ENCODE measurements around the gene PKN3.
"Not testable (repeated sequence)": the region's sequence is repeated elsewhere in the genome, so short reads cannot be mapped to it uniquely, and the experiment has no call there.

The PKN3 gene

DNA sequence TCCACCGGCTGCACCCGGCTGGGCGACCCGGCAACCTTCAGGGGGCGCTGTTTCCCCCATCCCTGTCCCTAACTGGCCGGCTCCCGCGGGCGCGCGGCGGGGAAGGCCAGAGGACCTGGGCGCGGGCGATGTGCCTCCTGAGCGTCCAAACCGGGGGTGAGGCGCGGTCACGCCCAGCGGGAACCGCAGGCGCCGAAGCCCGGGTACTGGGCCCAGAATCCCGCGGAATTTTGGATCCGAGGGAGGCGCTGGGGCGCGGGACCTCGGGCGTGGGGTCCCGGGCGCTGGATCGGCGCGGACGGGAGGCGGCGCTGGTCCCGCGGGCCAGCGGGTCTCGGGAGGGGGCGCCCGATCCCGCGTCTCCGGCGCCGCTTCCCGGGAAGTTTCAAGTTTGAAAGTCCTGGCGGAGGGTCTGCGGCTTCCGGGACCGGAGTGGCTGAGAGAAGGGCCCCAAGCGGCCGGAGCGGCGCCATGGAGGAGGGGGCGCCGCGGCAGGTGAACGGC is at the start of gene PKN3:
Gene PKN3 (plus strand): TSS at position 59 of the 504 bp plus-strand sequence. CDS start 413 bp downstream, at position 472.
- peak in 38 of 56 donors; percentile 11 to 82 (median 57) for DNase-seq

DNA sequence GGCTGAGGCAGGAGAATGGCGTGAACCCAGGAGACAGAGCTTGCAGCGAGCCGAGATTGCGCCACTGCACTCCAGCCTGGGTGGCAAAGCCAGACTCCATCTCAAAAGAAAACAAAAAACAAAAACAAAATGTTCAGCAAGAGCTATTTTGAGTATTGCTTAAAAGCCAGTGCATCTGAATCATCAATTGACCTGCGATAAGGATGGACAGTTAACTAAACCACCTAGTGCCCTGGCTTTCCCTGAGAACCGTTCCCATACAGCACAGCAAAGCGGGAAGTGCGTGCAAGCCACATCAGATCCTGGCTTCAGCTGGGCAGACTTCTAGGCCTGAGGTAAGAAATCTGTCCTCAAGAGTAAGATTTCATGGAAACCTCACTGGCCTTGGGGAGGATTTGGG is 48.4 kb upstream of the PKN3 start:
- DNase-seq: no peak

DNA sequence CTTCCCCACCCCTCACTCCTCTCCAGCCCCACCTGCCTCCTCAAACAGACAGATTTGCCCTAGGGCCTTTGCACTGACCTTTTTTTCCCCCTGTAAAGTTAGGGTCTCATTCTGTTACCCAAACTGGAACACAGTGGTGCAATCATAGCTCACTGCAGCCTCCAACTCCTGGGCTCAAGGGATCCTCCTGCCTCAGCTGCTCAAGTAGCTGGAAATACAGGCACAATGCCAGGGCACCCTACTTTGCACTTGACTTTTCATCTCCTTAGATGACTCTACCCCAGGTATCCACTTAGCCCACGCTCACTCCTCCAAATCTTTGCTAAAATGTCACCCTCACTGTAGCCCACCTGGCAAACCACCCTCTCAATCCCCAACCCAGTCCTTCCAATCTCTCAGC is 47.8 kb upstream of the PKN3 start:
- no peak for DNase-seq

DNA sequence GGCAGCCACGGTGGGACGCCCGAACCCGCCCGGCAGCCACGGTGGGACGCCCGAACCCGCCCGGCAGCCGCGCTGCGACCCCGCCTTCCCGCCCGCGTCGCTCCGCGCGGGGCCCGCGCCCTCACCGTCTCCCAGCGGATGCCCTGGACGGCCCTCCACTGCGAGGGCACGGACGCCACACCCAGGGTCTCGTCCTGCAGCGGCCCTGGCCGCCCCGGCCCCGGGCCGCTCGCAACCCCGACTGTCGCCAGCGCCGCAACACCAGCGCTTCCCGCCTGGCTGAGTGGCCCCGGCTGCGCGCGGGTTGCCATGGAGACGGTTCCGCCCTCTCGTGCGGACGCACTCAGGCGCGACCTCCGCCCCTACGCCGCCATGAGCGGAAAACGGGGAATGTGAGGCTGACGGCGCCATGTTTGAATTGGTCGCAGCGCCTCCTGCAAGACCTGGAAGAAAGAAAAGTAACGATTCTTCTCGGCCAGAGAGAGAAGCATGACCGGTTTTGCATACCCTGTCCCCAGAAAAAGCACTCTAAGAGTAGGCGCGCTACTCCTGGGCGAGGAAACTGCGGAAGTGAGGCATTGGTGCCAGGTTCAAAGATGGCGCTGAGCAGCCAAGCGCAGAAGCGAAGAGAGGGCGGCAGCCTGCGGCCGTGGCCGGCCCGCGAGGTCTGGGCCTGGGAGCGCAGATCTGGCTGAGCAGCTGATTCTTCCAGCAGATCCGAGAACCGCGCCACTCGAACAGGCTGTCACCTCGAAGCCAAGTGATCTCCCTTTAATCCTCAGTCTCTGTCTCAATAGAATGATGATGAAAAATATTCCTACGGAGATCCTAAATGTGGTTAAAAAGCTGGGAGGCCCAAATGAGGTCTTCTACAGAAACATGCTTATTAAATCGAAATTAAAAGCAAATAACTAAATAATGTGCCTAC is 45.6 kb upstream of the PKN3 start, which contains the start of gene DYNC2I2:
Gene DYNC2I2 (minus strand): TSS at position 432 of the 928 bp plus-strand sequence. CDS start 121 bp downstream, at position 311.
- peak; percentile 36 to 97 (median 86) for DNase-seq

DNA sequence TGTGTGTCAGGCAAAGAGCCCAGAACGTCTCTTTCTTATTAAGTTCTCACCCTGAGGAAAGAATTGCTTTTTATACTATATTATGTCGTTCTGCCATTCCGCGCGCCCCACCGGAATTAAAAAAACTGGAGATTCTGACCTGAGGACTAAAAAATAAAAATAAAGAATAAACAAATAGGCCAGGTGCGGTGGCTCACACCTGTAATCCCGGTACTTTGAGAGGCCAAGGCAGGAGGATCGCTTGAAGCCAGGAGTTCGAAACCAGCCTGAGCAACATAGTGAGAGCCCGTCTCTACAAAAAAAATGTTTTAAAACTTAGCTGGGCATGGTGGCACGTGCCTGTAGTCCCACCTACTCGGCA is 45.0 kb upstream of the PKN3 start:
- DNase-seq: no peak

DNA sequence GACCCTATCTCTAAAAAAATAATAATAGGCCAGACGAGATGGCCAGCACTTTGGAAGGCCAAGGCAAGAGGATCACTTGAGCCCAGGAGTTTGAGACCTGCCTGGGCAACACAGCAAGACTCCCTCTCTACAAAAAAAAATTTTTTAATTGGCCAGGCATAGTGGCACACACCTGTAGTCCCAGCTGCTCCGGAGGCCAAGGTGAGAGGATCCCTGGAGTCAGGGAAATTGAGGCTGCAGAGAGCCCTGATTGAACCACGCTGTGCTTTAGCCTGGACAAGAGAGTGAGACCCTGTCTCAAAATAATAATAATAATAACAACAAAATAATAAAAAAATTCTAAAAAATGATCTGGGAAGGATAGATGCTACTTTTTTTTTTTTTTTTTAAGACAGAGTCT is 44.5 kb upstream of the PKN3 start:
- no peak for DNase-seq

DNA sequence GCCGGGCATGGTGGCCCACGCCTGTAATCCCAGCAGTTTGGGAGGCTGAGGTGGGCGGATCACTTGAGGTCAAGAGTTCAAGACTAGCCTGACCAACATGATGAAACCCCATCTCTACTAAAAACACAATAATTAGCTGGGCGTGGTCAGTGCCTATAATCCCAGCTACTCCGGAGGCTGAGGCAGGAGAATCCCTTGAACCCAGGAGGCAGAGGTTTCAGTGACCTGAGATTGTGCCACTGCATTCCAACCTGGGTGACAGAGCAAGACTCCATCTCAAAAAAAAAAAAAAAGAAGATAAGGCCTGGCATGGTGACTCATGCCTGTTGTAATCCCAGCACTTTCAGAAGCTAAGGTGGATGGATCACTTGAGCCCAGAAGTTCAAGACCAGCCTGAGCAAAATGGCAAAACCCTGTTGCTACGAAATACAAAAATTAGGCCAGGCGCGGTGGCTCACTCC is 35.8 kb upstream of the PKN3 start:
- DNase-seq: not testable (repeated sequence)

DNA sequence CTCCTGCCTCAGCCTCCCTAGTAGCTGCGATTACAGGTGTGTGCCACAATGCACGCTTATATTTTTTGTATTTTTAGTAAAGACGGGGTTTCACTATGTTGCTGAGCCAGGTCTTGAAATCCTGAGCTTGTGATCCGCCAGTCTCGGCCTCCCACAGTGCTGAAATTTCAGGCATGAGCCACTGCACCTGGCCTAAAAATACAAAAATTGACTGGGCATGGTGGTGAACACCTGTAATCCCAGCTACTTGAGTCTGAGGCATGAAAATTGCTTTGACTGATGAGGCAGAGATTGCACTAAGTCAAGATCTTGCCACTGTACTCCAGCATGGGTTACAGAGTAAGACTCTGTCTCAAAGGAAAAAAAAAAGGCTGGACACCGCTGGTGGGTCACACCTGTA is 32.5 kb upstream of the PKN3 start:
- no peak for DNase-seq

DNA sequence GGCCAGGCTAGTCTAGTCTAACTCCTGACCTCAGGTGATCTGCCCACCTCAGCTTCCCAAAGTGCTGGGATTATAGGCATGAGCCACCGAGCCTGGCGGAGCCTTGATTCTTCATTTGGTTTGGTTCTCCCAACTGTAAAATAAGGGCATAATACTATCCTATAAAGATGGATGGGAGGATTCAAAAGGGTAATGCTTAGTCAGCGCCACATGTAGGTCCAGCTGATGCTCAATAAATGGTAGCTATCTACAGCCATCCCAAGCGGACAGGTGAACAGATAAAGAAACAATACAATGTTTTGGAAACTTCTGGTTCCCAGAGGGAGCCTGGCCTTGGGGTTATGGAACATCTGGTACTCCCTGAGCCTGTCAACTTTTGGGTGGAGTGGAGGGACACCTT is 26.9 kb upstream of the PKN3 start:
- DNase-seq: no peak

DNA sequence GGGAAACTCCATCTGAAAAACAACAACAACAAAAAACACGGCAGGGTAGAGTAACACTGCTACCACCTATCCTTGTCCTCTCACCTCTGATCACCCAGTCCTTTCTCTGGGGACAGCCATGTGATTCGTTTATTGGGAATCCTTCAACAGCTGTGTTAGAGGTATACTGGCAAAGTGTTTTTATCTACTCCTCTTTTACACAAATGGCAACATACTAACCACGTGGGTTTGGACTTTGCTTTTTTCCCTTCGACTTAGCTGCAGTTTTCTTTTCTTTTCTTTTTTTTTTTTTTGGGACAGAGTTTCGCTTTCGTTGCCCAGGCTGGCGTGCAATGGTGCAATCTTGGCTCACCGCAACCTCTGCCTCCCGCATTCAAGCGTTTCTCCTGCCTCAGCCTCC is 24.5 kb upstream of the PKN3 start:
- DNase-seq: no peak

DNA sequence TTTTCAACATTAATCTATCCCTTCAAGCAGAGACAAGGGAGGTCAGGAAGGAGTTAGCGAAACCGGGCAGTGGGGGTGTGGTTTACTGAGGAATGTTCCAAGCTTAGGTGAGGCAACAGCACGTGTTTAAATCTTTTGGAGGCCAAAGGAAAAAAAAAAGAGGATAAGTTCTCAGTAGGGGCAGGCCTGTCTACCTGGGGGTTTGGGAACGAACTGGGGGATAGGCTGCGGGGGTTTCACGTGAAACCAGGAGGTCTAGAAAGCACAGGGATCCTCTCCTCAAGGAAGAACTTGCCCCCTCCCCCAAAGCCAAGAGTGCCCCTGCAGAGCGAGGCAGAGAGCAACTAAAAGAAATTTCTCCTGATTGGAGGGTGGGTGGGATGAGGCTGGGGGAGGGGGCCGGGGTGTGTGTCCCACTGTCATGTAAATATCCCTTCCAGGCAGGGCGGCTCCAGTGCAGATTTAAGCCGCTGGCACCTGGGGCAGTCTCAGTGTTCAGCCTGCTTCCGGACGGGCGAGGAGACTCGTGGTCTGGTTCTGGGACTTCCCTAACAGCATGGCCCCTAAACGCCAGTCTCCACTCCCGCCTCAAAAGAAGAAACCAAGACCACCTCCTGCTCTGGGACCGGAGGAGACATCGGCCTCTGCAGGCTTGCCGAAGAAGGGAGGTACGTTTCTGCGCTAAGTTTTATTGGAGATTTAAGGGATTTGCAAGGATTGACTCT is 18.8 kb upstream of the PKN3 start:
- DNase-seq: peak in 4 of 56 donors; percentile 14 to 21 (median 17)

DNA sequence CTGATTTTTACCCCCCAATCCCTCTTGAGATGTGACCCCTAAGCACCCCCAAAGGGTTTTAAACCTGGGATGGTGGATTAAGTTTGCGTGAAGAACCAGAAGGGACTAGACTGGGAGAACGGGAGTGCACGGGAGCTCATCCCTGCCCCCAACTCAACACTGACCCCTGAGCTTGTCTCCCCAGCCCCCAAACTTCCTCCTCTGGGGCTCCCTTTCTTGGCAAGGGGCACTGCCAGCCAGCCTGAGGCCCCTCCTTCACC is 18.3 kb upstream of the PKN3 start:
- DNase-seq: no peak

DNA sequence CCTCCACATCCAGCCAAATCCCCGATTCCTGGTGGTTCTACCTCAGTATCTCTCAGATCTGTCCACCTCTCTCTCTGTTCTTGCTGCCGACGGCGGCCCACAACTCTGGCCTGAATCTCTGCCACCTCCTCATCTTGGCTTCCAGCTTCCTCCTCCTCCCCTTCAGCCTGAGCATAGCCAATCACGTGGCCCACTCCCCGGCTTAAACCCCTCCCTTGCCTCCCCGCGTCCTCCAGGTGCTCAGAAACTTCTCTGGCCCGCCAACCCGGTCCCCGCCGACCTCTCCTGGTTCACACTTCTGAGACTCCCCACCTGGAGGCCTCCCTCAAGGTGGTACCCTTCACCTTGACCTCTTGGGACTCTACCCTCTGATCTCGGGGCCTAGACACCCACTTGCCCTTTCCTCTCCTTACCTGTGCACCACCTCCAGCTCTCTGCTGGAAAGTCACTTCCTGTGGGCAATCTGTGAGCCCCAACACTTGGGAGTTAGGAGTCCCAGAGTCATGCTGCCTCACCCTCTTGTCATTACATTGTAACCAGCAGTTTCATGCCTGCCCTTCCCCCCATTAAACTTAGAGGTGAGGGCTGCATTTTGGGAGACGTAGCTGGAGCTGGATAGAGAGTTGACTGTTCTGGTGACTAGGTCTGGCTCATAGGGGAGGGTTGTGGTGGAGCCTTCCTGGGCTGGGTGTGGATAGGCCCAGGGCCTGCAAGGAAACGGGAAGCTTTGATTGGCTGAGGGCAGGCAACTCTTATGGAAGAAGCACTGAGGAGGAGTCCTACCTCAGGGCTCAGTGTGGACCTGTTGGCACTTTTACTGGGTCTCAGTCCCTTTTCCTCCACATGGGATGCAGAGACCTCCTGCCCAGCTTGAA is 17.7 kb upstream of the PKN3 start:
- DNase-seq: peak in 26 of 56 donors; percentile 3 to 50 (median 24)

DNA sequence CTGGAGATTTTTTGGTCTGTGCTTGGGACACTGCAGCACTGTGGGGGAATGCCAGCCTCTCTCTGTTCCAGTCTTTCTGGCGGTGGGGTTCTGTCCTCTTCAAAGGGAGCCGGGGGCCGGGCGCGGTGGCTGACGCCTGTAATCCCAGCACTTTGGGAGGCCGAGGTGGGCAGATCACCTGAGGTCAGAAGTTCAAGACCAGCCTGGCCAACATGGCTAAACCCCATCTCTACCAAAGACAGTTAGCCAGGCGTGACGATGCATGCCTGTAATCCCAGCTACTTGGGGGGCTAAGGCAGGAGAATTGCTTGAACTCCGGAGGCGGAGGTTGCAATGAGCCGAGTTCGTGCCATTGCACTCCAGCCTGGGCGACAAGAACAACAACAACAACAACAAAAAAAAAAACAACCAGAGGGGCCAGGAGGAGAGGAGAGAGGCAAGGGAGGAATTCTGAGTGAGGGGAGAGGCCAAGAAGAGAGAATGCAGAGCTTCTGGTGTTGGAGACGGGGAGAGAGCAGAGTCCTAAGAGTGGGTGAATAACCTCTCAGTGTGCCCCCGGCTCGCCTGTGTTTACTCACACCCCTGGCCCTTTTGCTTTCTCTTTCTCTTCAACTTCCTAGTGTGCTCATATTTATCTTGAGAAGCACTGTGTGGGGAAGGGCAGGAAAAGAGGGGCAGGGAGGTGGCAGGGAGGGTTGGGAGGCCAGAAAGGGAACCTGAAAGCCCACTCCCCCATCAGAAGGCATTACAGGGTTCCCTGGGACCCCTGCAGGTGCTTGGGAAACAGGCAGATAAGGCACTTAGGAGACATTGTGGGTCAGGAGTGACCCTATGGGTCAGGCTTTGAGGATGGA is 16.4 kb upstream of the PKN3 start:
- DNase-seq: no peak

DNA sequence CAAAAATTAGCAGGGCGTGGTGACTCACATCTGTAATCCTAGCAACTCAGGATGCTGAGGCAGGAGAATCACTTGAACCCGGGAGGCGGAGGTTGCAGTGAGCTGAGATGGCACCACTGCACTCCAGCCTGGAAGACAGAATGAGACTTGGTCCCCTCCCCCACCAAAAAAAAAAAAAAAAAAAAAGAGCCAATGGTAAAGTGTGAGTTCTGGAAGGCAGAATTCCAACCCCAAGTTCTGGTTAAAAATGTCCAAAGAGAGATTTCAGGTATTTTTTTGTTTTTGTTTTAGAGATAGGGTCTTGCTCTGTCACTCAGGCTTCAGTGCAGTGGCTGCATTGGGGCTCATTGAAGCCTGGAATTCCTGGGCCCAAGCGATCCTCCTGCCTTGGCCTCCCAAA is 14.8 kb upstream of the PKN3 start:
- no peak for DNase-seq

DNA sequence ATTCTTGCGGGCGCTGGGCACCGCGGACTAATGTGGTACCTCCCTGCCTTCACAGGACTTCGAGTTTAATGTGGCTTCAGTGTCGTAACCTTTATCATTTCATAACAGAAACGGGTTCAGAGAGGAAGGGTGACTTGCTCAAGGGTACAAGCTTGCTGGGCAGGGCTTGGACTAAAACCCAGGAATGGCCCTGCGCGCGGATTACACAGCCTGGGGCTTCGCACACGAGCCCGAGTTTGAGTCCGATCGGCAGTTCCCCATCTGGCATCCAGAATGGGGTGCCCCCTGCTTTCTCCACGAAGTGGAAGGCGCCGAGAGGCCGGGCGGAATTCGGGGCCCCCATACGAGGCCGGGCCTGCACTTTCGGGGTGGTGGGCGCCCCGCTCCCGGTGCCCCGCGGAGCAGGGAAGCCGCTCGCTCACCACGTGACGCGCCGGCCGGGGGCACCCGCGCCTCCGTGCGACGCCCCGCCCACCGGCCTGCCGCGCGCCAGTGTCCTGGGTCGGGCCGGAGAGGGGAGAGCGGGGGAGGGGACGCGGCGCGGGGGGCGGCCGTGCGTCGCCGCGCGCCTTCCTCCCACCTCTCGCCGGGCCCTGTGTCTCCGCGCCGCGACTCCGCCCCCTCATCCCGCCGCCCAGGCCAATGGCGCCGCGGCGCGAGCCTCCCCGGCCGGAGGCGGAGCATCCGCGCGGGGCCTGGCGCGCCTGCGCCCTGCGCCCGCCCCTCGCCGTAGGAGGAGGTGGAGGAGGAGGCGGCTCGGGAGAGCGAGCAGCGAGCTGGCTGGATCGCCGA is 13.6 kb upstream of the PKN3 start, which contains the start of gene SET:
Gene SET (plus strand): TSS at position 722 of the 792 bp plus-strand sequence. CDS start 361 bp downstream, outside the sequence.
- peak; percentile 31 to 93 (median 81) for DNase-seq

DNA sequence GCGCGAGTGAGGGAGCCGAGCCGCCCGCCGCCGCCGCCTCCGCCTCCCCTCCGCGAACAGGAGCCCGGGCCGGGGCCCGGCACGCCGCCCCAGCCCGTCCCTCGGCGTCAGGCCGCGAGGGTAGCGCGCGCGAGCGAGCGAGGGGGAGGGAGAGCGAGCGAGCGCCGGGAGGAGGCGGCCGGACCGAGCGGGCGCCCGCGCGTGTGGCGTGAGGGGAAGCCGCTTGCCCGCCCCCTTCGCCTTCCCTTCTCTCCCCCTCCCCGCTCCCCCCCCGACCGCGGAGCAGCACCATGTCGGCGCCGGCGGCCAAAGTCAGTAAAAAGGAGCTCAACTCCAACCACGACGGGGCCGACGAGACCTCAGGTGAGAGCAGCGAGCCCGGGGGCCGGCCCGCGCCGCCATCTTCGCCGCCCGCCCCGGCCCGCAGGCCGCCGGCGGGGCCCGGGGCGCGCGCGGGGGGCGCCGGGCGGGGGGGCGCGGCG is 13.0 kb upstream of the PKN3 start:
- DNase-seq: peak in 19 of 56 donors; percentile 9 to 86 (median 62)

DNA sequence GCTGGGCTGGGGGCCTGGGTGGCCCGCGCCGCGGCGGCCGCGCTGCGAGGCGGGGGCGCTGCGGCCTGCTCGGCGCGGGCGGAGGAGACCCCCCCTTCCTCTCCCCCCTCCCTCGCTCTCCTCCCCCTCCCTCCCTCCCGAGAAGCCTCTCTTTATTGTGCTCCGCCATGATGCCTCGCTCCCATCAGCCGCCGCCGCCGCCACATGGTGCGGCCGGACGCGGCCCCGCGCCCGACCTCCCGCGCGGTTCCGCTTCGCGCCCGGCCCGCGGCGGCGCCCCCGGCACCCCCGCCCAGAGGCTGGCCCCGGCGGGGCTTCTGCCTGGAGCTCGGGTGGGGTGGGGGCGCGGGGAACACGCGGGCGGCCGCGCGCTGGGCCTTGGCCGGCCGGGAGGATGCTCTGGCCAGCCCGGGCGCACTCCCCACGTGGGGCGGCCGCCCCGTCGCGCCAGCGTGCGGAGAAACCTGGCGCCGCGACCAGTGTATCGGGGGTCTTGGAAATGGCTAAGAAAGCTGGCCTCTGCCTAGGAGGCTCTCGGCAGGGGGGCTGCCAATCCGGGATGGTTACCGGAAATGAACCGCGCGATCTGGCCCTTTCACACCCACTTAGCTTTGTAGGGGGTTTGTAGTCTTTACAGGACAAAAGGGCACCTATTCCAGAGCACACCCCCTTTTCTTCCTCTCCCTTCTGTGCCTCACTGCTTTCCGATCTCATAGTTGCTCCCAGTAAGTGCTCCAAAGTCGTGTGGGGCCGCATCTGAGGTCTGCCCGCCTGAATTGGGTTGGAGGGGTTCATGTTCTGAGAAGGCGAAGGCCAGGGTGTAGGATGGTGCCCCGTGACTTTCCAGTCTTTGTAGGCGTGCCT is 12.3 kb upstream of the PKN3 start:
- peak in 26 of 56 donors; percentile 2 to 59 (median 34) for DNase-seq

Data from amygdala (tissue), 56 donors.